Measurements from ENCODE around the gene RTN3. TPM values are rescaled to one million over a fixed set of nuclear protein-coding genes. Genes with fewer than 3 reads are reported as not detected.

Gene RTN3
- total RNA-seq, 1 experiment from 2014 or later: 275 TPM

DNA sequence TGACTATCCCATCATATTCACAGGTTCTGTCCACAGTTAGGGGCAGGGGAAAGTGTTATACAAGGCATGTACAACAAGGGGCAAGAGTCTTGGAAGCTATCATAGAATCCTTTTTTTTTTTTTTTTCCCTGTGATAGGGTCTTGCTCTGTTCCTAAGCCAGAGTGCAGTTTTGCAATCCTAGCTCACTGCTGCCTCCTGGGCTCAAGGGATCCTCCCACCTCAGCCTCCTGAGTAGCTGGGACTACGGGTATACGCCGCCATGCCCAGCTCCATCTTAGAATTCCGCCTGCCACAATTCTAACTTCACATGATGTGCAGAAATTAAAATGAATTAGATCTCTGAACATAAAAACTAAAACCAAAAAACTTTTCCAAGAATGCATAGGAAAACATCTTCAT is 55.6 kb downstream of the RTN3 start:
- Histone ChIP-seq H3K27me3 (replicated peaks; ENCODE audit: insufficient read depth, low read depth, low read length, poor library complexity) (no peaks in the 10 kb centered on the region), H3K27ac (ENCODE audit: low read depth, low read length, poor library complexity, severe bottlenecking) (no peak overlapping the region), H3K36me3 (ENCODE audit: insufficient read depth, low read length, poor library complexity, severe bottlenecking) (no peaks in the 10 kb centered on the region), H3K9me3 (ENCODE audit: low read depth, low read length, poor library complexity, severe bottlenecking) (no peaks in the 10 kb centered on the region), H3K4me3 (ENCODE audit: low read depth, low read length, poor library complexity, severe bottlenecking) (no peak overlapping the region), H3K4me1 (ENCODE audit: insufficient read depth, low read length, poor library complexity, severe bottlenecking) (peaks cover 14% of the 10 kb centered on the region)
- intact Hi-C loops (cut with micrococcal nuclease; ENCODE audit: unreplicated experiment): loop anchor here (5.0 kb wide), 1 partner anchor 55 kb away; the partner anchor contains the start of gene RTN3
- CTCF ChIA-PET: interaction anchor here (0.5 kb wide), 1 partner anchor 98 kb away, joined by 3 read pairs; no protein-coding TSS in a partner anchor
- DNase-seq (ENCODE audit: low spot score): no peak
- TF ChIP-seq, protein P1, sequence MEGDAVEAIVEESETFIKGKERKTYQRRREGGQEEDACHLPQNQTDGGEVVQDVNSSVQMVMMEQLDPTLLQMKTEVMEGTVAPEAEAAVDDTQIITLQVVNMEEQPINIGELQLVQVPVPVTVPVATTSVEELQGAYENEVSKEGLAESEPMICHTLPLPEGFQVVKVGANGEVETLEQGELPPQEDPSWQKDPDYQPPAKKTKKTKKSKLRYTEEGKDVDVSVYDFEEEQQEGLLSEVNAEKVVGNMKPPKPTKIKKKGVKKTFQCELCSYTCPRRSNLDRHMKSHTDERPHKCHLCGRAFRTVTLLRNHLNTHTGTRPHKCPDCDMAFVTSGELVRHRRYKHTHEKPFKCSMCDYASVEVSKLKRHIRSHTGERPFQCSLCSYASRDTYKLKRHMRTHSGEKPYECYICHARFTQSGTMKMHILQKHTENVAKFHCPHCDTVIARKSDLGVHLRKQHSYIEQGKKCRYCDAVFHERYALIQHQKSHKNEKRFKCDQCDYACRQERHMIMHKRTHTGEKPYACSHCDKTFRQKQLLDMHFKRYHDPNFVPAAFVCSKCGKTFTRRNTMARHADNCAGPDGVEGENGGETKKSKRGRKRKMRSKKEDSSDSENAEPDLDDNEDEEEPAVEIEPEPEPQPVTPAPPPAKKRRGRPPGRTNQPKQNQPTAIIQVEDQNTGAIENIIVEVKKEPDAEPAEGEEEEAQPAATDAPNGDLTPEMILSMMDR (conservative IDR thresholded peaks at IDR 0.05; ENCODE audit: low read depth, low read length): peak; percentile 26; the same call in 1 of the 2 replicates
- no peak for TF ChIP-seq EZH2 (IDR thresholded peaks at IDR 0.05; ENCODE audit: borderline replicate concordance, low read depth, low read length, poor library complexity, severe bottlenecking)
- BruUV-seq (replicated peaks): no TSS peak
- POLR2A ChIA-PET (ENCODE audit: low non-redundant PET): no interaction called here

DNA sequence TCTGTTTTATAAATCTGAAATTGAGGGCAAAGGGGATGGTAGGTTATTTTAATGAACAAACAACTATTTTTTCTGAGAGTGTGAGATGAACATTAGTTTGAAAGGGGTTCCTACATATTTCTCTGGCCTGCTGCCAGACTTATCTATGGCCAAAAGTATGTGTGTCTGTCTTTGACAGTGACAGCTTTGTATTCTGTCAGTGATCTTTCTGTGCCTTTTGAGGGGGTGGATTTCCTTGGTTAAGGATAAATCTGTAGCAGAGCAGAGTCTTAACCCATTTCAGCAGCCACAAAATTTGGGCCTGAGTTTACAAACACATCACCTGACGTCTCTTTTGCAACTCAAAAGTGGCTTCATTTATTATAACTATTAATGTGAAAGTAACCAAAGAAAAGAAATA is 56.4 kb downstream of the RTN3 start:
- intact Hi-C loops (cut with micrococcal nuclease; ENCODE audit: unreplicated experiment): loop anchor here (2.0 to 5.0 kb wide), 3 partner anchors 55 to 259 kb away; partner anchors contain the start of gene RTN3
- H3K4me1 ChIP-seq (ENCODE audit: insufficient read depth, low read length, poor library complexity, severe bottlenecking): peaks cover 14% of the 10 kb centered on the region
- DNase-seq (ENCODE audit: low spot score): peak; percentile 29
- POLR2A ChIA-PET (ENCODE audit: low non-redundant PET): no interaction called here
- no peaks in the 10 kb centered on the region for H3K27me3 ChIP-seq (replicated peaks; ENCODE audit: insufficient read depth, low read depth, low read length, poor library complexity)
- CTCF ChIA-PET: interaction anchor here (1.1 to 1.5 kb wide), 2 partner anchors 99 to 258 kb away, joined by 4 to 7 read pairs; no protein-coding TSS in a partner anchor
- no peaks in the 10 kb centered on the region for H3K36me3 ChIP-seq (ENCODE audit: insufficient read depth, low read length, poor library complexity, severe bottlenecking)
- H3K4me3 ChIP-seq (ENCODE audit: low read depth, low read length, poor library complexity, severe bottlenecking): no peak overlapping the region
- TF ChIP-seq, protein P1 (conservative IDR thresholded peaks at IDR 0.05; ENCODE audit: low read depth, low read length): no peak
- TF ChIP-seq EZH2 (IDR thresholded peaks at IDR 0.05; ENCODE audit: borderline replicate concordance, low read depth, low read length, poor library complexity, severe bottlenecking): no peak
- no peaks in the 10 kb centered on the region for H3K9me3 ChIP-seq (ENCODE audit: low read depth, low read length, poor library complexity, severe bottlenecking)
- BruUV-seq (replicated peaks): no TSS peak
- peak overlapping the region; percentile 10 for H3K27ac ChIP-seq (ENCODE audit: low read depth, low read length, poor library complexity, severe bottlenecking)

DNA sequence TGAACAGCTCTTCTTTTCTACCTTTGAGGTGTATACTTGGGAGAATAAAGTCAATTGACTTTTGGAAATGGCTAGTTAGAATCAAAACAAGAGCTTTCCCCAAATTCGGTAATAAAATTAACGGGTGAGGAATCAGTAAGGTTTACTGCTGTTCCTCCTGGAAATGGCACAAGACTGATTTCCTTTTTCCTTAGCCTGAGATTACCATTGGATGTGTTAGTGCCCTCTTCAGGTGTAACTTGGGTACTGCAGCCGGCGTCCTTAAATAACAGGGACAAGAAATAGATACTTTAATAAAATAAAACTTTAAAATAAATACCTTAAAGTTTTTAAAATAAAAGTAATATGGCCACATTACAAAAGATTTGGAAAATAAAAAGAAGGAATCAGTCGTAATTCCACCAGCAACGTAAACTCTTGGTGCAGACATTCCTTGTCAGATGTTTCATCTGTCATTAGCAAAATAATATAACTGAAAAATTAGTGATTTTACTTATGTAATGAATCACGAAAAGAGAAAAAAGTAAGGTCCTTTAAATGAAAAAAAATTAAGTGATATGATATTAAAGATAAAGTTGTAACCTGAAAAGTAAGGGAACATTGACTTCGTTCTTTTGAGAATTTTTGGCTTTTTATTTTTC is 57.5 kb downstream of the RTN3 start:
- peak; percentile 87 for DNase-seq (ENCODE audit: low spot score)
- intact Hi-C loops (cut with micrococcal nuclease; ENCODE audit: unreplicated experiment): loop anchor here (2.0 to 5.0 kb wide), 3 partner anchors 57 to 260 kb away; partner anchors contain the start of gene RTN3
- no TSS peak for BruUV-seq (replicated peaks)
- CTCF ChIA-PET: interaction anchor here (0.6 to 1.5 kb wide), 7 partner anchors 27 to 352 kb away, joined by 3 to 12 read pairs (median 4); no protein-coding TSS in a partner anchor
- TF ChIP-seq, protein P1 (conservative IDR thresholded peaks at IDR 0.05; ENCODE audit: low read depth, low read length): peak; percentile 98
- no peak for TF ChIP-seq EZH2 (IDR thresholded peaks at IDR 0.05; ENCODE audit: borderline replicate concordance, low read depth, low read length, poor library complexity, severe bottlenecking)
- POLR2A ChIA-PET (ENCODE audit: low non-redundant PET): interaction anchor here (0.6 kb wide), 1 partner anchor 40 kb away, joined by 3 read pairs; no protein-coding TSS in a partner anchor
- Histone ChIP-seq H3K27ac (ENCODE audit: low read depth, low read length, poor library complexity, severe bottlenecking) (no peak overlapping the region), H3K27me3 (replicated peaks; ENCODE audit: insufficient read depth, low read depth, low read length, poor library complexity) (no peaks in the 10 kb centered on the region), H3K4me3 (ENCODE audit: low read depth, low read length, poor library complexity, severe bottlenecking) (no peak overlapping the region), H3K4me1 (ENCODE audit: insufficient read depth, low read length, poor library complexity, severe bottlenecking) (peaks cover 14% of the 10 kb centered on the region), H3K36me3 (ENCODE audit: insufficient read depth, low read length, poor library complexity, severe bottlenecking) (no peaks in the 10 kb centered on the region), H3K9me3 (ENCODE audit: low read depth, low read length, poor library complexity, severe bottlenecking) (no peaks in the 10 kb centered on the region)
